Uterus (tissue), 4 donors: ENCODE measurements around the gene LMAN2L. TPM values are rescaled to one million over a fixed set of nuclear protein-coding genes. Genes with fewer than 3 reads are reported as not detected.

ENCODE experiments used
- DNase-seq, 2 donors: peaks; one replicate each; pipeline ENCODE4 v3.0.0-alpha.2; 2019 to 2020
- H3K27ac ChIP-seq, 2 donors: fragments of 200-600 bp; sonication (generic); 1 replicate in 1 of 2; 2 replicates in 1 of 2; pipeline ENCODE4 v1.5.1; 2016 to 2018
- H3K27me3 ChIP-seq, 2 donors: fragments of 200-600 bp; sonication (generic); one replicate each; pipeline ENCODE4 v1.5.1; 2018 to 2019; ENCODE audit warnings: control low read depth in 1 of 2
- H3K36me3 ChIP-seq, 2 donors: fragments of 200-600 bp; sonication (generic); one replicate each; pipeline ENCODE4 v1.5.1; 2019; ENCODE audit warnings: control low read depth in 1 of 2
- H3K4me1 ChIP-seq, 2 donors: fragments of 200-600 bp; sonication (generic); one replicate each; pipeline ENCODE4 v1.5.1; 2018 to 2019; ENCODE audit warnings: control low read depth in 1 of 2
- H3K4me3 ChIP-seq, 2 donors: fragments of 200-600 bp; sonication (generic); 1 replicate in 1 of 2; 2 replicates in 1 of 2; pipeline ENCODE4 v1.5.1; 2018 to 2019; ENCODE audit warnings: mild to moderate bottlenecking in 1 of 2
- H3K9me3 ChIP-seq, 2 donors: fragments of 200-600 bp; sonication (generic); one replicate each; pipeline ENCODE4 v1.5.1; 2019; ENCODE audit warnings: control low read depth in 1 of 2
- POLR2A ChIP-seq, 2 donors: fragments of 450-650 bp; IDR thresholded peaks; one replicate each; pipeline ENCODE4 v1.6.1; 2016; ENCODE audit warnings: antibody characterized with exemption in 2 of 2, mild to moderate bottlenecking in 1 of 2, moderate library complexity in 1 of 2
- intact Hi-C: fragments of 100-400 bp; cut with DNase I; formaldehyde crosslinking; loops from one replicate; pipeline ENCODE4 v1.15.1; 2023; ENCODE audit warnings: low total_unique reads
- total RNA-seq, 4 donors: library from RNA; depleted of rRNA in 3 of 4; stranded (reverse); fragments of >200 nt in 3 of 4; gene quantifications; one replicate each; pipeline versions ENCODE4 v1.1.0 to v1.2.4, GENCODE V29; 2014 to 2023
- TF ChIP-seq, protein P1 (sequence below), 4 experiments: fragments of 200-600 bp in 2 of 4; fragments of 450-650 bp in 2 of 4; sonication (generic) in 2 of 4; IDR thresholded peaks; one replicate each; pipeline ENCODE4 v1.5.1; 2016 to 2019; ENCODE audit warnings: antibody characterized with exemption in 4 of 4, mild to moderate bottlenecking in 2 of 4, moderate library complexity in 1 of 4
- donor health status: DM: yes; HTN: yes; CAD: no.

The LMAN2L gene
- total RNA-seq, 4 donors from 2014 or later: 13.8 to 51.2 (median 20.9) TPM

DNA sequence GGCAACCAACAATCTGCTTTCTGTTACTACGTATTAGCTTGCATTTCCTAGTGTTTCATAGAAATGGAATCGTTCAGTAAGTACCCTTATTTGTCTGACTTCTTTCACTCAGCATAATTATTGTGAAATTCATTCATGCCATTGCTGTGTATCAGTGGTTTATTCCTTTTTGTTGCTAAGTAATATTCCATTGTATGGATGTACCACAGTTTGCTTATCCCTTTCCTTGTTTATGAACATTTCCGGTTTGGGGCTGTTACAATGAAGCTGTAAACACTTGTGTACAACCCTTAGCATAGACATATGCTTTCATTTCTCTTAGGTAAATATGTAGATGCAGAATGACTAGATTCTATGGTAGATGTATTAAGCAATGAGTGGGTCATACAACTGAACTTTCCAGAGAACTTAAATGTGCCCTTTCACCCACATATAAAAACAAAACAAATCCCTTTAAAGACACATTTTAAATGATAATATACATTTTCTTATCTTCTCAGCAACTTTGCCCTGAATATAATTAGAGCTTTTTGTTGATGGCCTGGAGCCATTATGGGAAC is 75.4 kb downstream of the LMAN2L start:
- Histone ChIP-seq H3K36me3 (no peaks in the 10 kb centered on the region), H3K4me3 (no peak overlapping the region), H3K4me1 (no peaks in the 10 kb centered on the region), H3K9me3 (no peaks in the 10 kb centered on the region), H3K27ac (peak overlapping the region; percentile 63 to 70), H3K27me3 (no peaks in the 10 kb centered on the region)
- DNase-seq: no peak
- intact Hi-C loops: no loop called here
- TF ChIP-seq, protein P1, sequence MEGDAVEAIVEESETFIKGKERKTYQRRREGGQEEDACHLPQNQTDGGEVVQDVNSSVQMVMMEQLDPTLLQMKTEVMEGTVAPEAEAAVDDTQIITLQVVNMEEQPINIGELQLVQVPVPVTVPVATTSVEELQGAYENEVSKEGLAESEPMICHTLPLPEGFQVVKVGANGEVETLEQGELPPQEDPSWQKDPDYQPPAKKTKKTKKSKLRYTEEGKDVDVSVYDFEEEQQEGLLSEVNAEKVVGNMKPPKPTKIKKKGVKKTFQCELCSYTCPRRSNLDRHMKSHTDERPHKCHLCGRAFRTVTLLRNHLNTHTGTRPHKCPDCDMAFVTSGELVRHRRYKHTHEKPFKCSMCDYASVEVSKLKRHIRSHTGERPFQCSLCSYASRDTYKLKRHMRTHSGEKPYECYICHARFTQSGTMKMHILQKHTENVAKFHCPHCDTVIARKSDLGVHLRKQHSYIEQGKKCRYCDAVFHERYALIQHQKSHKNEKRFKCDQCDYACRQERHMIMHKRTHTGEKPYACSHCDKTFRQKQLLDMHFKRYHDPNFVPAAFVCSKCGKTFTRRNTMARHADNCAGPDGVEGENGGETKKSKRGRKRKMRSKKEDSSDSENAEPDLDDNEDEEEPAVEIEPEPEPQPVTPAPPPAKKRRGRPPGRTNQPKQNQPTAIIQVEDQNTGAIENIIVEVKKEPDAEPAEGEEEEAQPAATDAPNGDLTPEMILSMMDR (IDR thresholded peaks at IDR 0.05): no peak
- no peak for TF ChIP-seq POLR2A (IDR thresholded peaks at IDR 0.05)

GRCh38 chr2:96663829-96664228 is 76.0 kb downstream of the LMAN2L start:
- intact Hi-C loops: no loop called here
- TF ChIP-seq, protein P1 (IDR thresholded peaks at IDR 0.05): no peak
- TF ChIP-seq POLR2A (IDR thresholded peaks at IDR 0.05): no peak
- Histone ChIP-seq H3K9me3 (no peaks in the 10 kb centered on the region), H3K27me3 (no peaks in the 10 kb centered on the region), H3K36me3 (no peaks in the 10 kb centered on the region), H3K27ac (no peak overlapping the region), H3K4me1 (no peaks in the 10 kb centered on the region), H3K4me3 (no peak overlapping the region)
- DNase-seq: no peak

DNA sequence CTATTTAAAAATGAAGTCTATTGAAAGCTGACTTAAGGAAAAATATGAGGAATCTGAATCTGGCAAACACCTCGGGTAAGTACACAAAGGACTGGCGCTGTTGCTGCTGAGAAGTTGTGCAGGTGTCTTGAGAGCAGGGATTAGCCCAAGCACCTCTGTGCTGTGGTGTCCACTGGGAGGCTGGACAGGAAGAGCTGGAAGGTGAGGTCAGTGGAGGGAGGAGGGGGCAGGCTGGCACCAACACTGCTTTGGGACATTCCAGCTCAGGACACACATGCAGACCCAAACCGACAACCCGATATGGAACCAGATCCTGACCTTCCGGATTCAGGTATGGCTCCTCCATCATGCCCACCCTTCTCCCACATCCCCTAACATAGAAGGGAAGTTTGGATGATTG is 76.7 kb downstream of the LMAN2L start:
- Histone ChIP-seq H3K9me3 (no peaks in the 10 kb centered on the region), H3K36me3 (no peaks in the 10 kb centered on the region), H3K27me3 (no peaks in the 10 kb centered on the region), H3K4me3 (no peak overlapping the region), H3K4me1 (no peaks in the 10 kb centered on the region), H3K27ac (no peak overlapping the region)
- no peak for DNase-seq
- intact Hi-C loops: no loop called here
- no peak for TF ChIP-seq POLR2A (IDR thresholded peaks at IDR 0.05)
- TF ChIP-seq, protein P1 (IDR thresholded peaks at IDR 0.05): no peak

GRCh38 chr2:96662360-96662759 is 77.5 kb downstream of the LMAN2L start:
- H3K27ac ChIP-seq: no peak overlapping the region
- no peak for DNase-seq
- H3K27me3 ChIP-seq: no peaks in the 10 kb centered on the region
- H3K9me3 ChIP-seq: no peaks in the 10 kb centered on the region
- TF ChIP-seq, protein P1 (IDR thresholded peaks at IDR 0.05): no peak
- no peak for TF ChIP-seq POLR2A (IDR thresholded peaks at IDR 0.05)
- H3K36me3 ChIP-seq: no peaks in the 10 kb centered on the region
- H3K4me3 ChIP-seq: no peak overlapping the region
- intact Hi-C loops: no loop called here
- no peaks in the 10 kb centered on the region for H3K4me1 ChIP-seq

- intact Hi-C loops: no loop called here
- Histone ChIP-seq H3K27ac (no peak overlapping the region), H3K4me3 (no peak overlapping the region), H3K4me1 (no peaks in the 10 kb centered on the region), H3K36me3 (no peaks in the 10 kb centered on the region), H3K9me3 (no peaks in the 10 kb centered on the region), H3K27me3 (no peaks in the 10 kb centered on the region)
- no peak for TF ChIP-seq POLR2A (IDR thresholded peaks at IDR 0.05)
- TF ChIP-seq, protein P1 (IDR thresholded peaks at IDR 0.05): no peak
- DNase-seq: no peak
Observed at GRCh38 chr2:96661324-96661723, 78.5 kb downstream of the LMAN2L start.
